LoVo (cell line): Measurements from ENCODE around the gene SAFB.

Experiments used
- DNase-seq: peaks from one replicate; pipeline ENCODE4 v3.0.0-alpha.2; 2016; ENCODE audit warnings: low spot score

Gene SAFB

GRCh38 chr19:5622465-5623396, at the start of gene SAFB, which contains the start of gene SAFB2:
Gene SAFB, plus strand, starts transcription at chr19:5623083. Its CDS starts 123 bp downstream, at chr19:5623206.
Gene SAFB2, minus strand, starts transcription at chr19:5622776. Its CDS starts 61 bp downstream, at chr19:5622715.
- DNase-seq, result peak; percentile 100

DNA sequence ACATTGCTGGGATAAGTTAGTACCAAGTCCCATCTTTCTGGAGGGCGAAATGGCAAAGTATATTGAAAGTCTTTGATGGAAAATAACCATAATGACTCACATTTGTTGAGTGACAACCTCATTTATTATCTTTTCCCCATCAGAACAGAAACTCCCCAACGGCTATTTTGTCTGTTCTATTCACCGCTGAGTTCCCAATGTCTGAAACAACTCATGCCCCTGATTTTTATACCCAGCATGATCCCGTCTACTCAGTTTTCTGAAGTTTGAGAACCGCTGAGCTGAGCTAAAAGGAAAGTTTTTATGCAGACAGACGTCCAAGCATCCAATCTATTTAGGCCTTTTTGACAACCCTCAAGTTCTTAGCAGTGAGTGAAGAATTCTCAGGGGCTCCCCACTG, 47.3 kb upstream of the SAFB start:
- DNase-seq, result no peak

DNA sequence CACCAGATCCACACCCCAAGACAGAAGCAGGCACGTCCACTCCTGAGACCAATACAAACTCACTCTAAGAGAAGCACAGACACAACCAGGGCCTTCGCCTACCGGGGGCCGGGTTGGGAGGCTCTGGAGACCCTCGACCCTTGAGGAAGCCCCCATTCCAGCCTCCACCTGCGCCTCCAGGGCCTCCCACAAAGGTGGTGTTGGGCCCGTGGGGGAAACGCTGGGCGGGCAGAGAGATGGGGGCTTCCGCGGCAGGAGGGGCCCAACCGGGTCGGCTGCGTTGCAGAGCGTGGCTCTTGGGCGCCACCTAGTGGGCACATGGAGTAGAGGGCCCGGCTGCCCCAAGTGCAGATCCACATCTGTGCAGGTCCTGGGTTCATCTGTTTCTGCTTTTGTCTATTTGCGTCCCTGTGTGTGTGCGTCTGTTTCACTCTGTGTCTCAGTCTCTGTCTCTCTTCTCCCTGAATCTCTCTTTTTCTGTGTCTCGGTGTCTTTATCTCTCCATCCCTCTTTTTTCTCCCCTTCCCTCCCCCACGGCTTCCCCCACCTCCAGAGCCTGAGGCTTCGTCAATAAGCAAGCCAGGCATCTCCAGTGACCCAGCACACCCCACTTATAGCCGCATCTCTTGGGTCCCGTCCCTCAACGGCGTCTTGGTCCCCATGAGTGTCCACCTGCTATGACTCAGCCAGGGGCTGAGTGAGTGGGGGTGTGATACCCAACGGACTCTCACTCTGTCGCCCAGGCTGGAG, 44.6 kb upstream of the SAFB start:
- DNase-seq, result peak; percentile 66

DNA sequence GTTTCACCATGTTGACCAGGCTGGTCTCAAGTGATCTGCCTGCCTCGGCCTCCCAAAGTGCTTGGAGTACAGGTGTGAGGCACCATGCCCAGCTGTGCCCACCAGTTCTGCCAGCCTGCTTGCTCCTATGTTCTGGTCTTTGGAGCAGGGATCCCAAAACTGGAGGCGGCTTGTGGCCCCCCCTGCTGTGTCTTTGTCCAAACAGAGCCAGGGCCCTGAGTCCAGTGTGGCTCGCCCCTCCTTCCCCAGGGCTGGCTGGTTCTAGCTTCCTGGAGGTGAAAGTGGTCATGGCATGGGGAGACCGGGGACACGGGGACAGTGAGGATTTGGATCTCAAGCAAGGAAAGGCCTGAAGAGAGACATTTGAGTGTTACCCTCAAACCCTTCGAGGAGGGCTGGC, 43.6 kb upstream of the SAFB start:
- DNase-seq, result no peak

DNA sequence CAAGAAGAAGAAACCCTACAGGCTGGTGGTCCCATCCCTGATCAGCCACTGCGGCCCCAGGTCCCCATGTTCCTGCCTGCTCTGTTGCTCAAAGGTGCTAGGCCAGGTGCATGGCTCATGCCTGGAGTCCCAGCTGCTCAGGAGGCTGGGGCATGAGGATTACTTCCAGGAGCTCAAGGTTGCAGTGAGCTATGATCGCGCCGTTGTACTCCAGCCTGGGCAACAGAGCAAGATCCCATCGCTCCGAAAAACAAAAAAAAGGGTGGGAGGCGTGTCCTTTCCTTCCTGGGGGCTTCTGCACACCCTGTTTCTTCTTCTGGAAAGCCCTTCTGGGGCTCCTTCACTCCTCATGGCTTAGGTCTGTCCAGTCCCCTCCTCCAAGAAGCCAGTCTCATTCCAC, 43.2 kb upstream of the SAFB start:
- no peak for DNase-seq

GRCh38 chr19:5580161-5580571, 42.7 kb upstream of the SAFB start:
- DNase-seq, result no peak

GRCh38 chr19:5585461-5586299, 37.2 kb upstream of the SAFB start:
- DNase-seq, result no peak

- no peak for DNase-seq
Observed at GRCh38 chr19:5586300-5587070, 36.4 kb upstream of the SAFB start.

- DNase-seq, result no peak
Observed at GRCh38 chr19:5587071-5587455, 35.8 kb upstream of the SAFB start.

- no peak for DNase-seq
Observed at GRCh38 chr19:5587661-5588060, 35.2 kb upstream of the SAFB start.

- DNase-seq, result no peak
Observed at GRCh38 chr19:5588441-5588840, 34.4 kb upstream of the SAFB start.

DNA sequence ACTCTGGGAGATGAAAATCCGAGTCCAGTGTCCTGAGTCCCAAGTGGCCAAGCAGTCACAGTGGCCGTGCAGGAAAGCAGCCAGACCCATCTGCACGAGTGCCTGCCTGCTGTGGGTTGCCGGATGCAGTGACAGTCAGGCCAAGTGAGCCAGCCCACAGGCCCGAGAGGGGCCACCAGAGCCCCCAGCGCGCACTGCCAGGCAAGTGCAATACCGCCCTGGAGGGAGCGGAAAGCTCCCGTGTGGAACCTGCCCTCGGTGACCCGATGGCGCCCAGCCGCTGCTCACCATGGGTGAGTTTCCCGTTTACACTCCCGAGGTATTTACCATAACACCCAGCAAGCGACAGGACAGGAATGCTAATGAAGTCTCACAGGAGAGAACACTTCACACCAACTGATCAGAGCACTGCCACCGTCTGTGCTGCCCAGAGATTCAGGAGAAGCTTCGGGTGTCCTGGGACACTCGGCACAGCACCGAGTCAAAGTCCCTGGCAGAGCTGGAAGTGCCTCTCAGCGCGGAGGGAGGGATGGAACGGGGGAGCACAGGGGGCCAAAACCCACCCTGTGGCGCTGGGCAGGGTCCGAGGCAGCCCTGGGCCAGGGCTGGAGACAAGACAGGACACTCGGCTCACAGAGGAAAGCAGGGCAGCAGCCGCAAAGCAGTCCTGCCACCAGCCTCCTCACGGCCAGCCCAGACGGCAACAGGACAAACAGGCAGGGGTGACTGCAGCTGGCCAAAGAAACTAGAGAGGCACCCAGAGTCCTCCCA, 33.8 kb upstream of the SAFB start:
- no peak for DNase-seq

DNA sequence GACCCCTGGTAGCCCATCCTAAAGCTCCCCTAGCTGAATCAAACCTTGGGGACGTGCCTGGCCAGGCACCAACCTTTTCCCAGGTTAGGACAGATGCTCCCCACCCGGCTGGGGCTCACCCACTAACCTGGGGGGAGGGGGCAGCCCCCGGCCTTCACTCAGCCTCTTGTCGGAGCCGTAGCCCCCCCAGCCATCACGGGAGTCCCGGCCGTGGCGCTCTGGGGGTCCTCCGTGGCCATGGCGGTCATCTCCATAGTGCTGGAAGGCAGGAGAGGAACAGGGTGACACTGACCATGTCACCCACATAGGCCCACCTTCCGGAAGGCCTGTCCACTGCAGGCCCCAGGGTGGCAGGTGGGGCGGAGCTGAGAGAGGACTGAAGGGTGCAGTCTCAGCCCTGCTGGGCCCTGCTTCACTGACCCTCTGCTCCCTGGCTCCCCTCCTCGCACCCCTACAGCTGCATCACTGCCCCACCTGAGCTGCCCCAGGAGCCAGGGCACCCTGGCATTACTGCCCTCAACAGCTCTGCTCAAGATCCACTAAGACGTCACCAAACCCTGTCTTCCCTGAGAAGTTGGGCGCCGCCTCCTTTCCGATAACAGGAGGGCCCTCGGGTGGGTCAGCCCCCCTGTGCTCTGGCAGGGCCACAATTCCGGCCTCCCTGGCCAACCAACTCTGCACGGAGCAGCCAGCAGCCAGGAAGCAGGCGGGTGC, 32.6 kb upstream of the SAFB start:
- no peak for DNase-seq

GRCh38 chr19:5590865-5591154, 32.1 kb upstream of the SAFB start:
- DNase-seq, result no peak

DNA sequence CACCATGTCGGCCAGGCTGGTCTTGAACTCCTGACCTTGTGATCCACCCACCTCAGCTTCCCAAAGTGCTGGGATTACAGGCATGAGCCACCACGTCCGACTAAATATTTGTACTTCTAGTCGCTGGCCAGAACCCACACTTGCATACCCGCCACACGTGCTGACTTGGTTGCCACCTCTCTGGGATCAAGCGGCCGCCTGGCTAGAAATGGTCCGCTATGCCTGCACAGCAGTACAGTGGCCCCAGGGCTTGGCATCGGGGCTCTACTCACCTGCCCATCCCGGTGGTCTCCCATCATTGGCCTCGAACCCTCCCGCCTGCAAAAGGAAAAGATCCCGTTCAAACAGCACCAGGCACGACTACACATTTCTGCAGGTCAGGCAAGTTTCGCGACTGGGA, 31.4 kb upstream of the SAFB start:
- DNase-seq, result no peak

DNA sequence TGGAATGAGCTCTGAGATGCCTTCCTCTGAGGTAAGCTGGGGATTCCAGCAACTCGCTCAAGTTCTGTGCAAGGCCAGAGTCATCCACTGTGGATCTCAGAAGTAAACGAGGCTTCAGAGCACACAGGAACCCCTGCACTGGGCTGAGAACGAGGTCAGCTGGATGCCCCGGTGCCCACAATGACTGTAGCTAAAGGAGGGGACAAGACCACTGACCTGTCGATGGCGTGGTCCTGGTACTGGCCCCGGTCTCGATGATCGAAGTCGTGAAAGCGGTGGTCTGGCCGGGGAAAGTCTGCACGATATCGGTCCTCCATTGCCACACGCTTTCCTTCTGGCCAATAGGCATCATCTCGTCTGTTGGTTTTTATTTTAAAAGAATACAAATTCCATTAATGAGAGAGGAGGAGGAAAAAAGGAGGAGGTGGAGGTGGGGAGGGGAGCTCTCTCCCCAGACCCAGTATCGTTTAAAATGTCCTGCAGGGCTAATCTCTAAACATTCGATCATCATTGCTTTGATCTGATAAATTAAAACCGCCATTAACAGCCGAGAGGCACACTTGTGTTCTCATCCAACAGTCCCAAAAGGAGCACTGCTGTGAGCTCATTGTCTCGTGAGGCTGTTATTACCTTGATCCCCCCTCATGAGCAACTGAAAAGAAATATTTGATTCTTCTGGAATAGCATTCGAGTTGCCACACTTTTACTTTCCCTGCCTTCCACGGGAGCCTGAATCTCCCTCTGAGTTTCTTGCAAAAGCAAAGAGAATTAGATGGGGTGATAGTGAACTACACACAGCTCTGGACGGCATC, 30.1 kb upstream of the SAFB start:
- DNase-seq, result no peak

GRCh38 chr19:5593343-5594255, 29.3 kb upstream of the SAFB start:
- DNase-seq, result no peak

- no peak for DNase-seq
Observed at GRCh38 chr19:5594521-5594950, 28.3 kb upstream of the SAFB start.
